Panc1 (cell line): ENCODE results near the gene CAMKV. TPM values are rescaled to one million over a fixed set of nuclear protein-coding genes. Genes with fewer than 3 reads are reported as not detected.

Experiments used
- ATAC-seq: fragments of 200-7000 bp; cut with Tn5 transposase; 2 replicates; pipeline ENCODE4 v1.9.1; 2020; ENCODE audit warnings: mild to moderate bottlenecking, moderate library complexity
- BruUV-seq: library from RNA; stranded (reverse); fragments of 400-500 nt; replicated peaks from 2 replicates; lab custom pipeline; 2021; lab: Mats Ljungman, UMichigan
- CTCF ChIA-PET: fragments of 300-600 bp; sonication (Branson Sonifier 250); formaldehyde crosslinking; loops from one replicate; lab custom pipeline; 2022; ENCODE audit warnings: antibody characterized with exemption; lab: Charles Lee
- POLR2A ChIA-PET: fragments of 300-600 bp; sonication (Branson Sonifier 250); formaldehyde crosslinking; loops from one replicate; lab custom pipeline; 2022; ENCODE audit warnings: antibody characterized with exemption; lab: Charles Lee
- DNase-seq: peaks from one replicate; pipeline ENCODE4 v3.0.0-alpha.2; 2010; ENCODE audit warnings: low read depth, low spot score
- H3K27ac ChIP-seq: 2 replicates; pipeline ENCODE4 v1.5.1; 2011; ENCODE audit warnings: mild to moderate bottlenecking, low read length, inconsistent platforms
- H3K27me3 ChIP-seq: fragments of 200-500 bp; sonication (Bioruptor generic); 2 replicates; pipeline ENCODE4 v1.6.0; 2014; ENCODE audit warnings: low read length, inconsistent platforms; ENCODE audit not compliant: control insufficient read depth, insufficient read depth
- H3K36me3 ChIP-seq: fragments of 200-500 bp; sonication (Bioruptor generic); 2 replicates; pipeline ENCODE4 v1.5.1; 2014; ENCODE audit warnings: inconsistent platforms, mild to moderate bottlenecking, low read length, moderate library complexity; ENCODE audit not compliant: control insufficient read depth, insufficient read depth
- H3K4me1 ChIP-seq: 2 replicates; pipeline ENCODE4 v1.5.1; 2011; ENCODE audit warnings: inconsistent platforms, mild to moderate bottlenecking, low read length, moderate library complexity; ENCODE audit not compliant: control insufficient read depth, insufficient read depth
- H3K4me3 ChIP-seq, 2 experiments: 2 replicates each; pipeline ENCODE4 v1.5.1; 2011 to 2012; ENCODE audit warnings: low read depth in 2 of 2, low read length in 2 of 2, mild to moderate bottlenecking in 2 of 2, inconsistent platforms in 1 of 2, moderate library complexity in 1 of 2
- H3K9me3 ChIP-seq: fragments of 200-500 bp; sonication (Bioruptor generic); 2 replicates; pipeline ENCODE4 v1.5.1; 2014; ENCODE audit warnings: low read depth, mild to moderate bottlenecking, inconsistent platforms, low read length, moderate library complexity; ENCODE audit not compliant: control insufficient read depth, insufficient read depth
- CTCF ChIP-seq: fragments of 450-650 bp; IDR thresholded peaks from 2 replicates; pipeline ENCODE4 v1.5.1; 2017; ENCODE audit warnings: mild to moderate bottlenecking
- POLR2AphosphoS5 ChIP-seq: IDR thresholded peaks from 2 replicates; pipeline ENCODE4 v1.6.1; 2012; ENCODE audit warnings: mild to moderate bottlenecking, low read depth, low read length, moderate library complexity
- REST ChIP-seq, 2 experiments: IDR thresholded peaks; 2 replicates each; pipeline ENCODE4 v1.6.1; 2011 to 2012; ENCODE audit warnings: low read depth in 2 of 2, control low read depth in 1 of 2, low read length in 1 of 2, mild to moderate bottlenecking in 1 of 2, moderate library complexity in 1 of 2; ENCODE audit not compliant: insufficient read depth in 1 of 2
- SIN3A ChIP-seq: IDR thresholded peaks from 2 replicates; pipeline ENCODE4 v1.6.1; 2012; ENCODE audit warnings: low read depth, mild to moderate bottlenecking, low read length, moderate library complexity, borderline replicate concordance; ENCODE audit not compliant: insufficient read depth
- TCF7L2 ChIP-seq: IDR thresholded peaks from 2 replicates; pipeline ENCODE4 v1.6.1; 2011; ENCODE audit warnings: mild to moderate bottlenecking, low read depth, low read length, inconsistent platforms
- in situ Hi-C: cut with HindIII; loops from 2 replicates; pipeline ENCODE4 v1.10.0; 2016; ENCODE audit warnings: low sequenced_read_pairs, low pct_unique_long_range_greater_than_20kb
- intact Hi-C: fragments of 100-400 bp; cut with micrococcal nuclease; formaldehyde crosslinking; loops from one replicate; pipeline ENCODE4 v1.10.0; 2022; ENCODE audit not compliant: unreplicated experiment
- total RNA-seq: library from RNA; stranded (reverse); gene quantifications from one replicate; pipeline ENCODE4 v1.2.1, GENCODE V29; 2021; ENCODE audit not compliant: unreplicated experiment

The CAMKV gene
- total RNA-seq, 1 experiment from 2014 or later: 0.85 TPM

- TF ChIP-seq POLR2AphosphoS5: no peak
- no peak for TF ChIP-seq TCF7L2
- no peak for TF ChIP-seq SIN3A
- no peak for TF ChIP-seq CTCF
- TF ChIP-seq REST (IDR thresholded peaks at IDR 0.05; ENCODE audit: insufficient read depth in 1 of 2, low read depth in 2 of 2, low read length in 1 of 2): no peak
- CTCF ChIA-PET: no interaction called here
Observed at GRCh38 chr3:49859576-49860305, 10.0 kb downstream of the CAMKV start.

DNA sequence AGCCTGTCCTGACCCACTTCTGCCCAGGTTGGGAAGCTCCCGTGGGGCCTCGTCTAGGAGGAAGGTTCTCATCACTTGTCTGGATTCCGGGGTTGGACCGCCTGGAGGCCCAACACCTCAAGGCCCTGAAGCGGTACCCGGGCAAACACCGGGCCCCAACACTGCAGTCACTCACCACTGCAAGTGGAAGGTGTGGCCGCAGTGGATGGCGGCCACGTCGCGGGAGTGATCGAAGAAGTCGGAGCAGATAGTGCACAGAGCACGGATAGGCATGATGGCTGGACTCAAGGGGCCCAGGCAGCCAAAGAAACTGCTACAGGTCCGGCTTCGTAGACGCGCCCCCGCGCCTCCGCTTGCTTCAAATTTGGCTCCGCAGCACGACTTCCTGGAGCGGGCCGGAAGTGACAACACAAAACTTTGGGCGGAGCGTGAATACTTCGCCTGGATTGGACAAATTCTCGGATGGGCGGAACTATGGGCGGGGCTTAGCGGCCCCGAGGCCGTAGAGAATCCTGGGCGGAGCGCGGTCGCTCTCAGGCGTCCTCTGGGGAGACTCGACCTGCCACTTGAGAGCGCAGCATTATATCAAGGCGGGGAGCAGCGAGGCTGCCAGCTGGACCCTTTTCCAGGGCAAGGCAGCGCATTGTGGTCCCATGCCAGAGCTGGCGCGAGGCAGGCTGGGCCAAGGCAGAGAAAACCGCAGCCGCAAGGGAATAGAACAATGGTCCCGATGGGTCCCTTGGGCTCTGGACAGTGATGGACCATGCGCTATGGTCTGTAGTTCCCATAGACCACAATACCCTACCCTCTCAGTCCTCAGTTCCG is 13.3 kb downstream of the CAMKV start, which contains the start of gene TRAIP:
Gene TRAIP, minus strand, starts transcription at position 384 of the 825 bp plus-strand sequence. Its CDS starts 111 bp downstream, at position 273.
- POLR2A ChIA-PET: no interaction called here
- TF ChIP-seq TCF7L2 (no peak), POLR2AphosphoS5 (peak; percentile 65), SIN3A (peak; percentile 90; the same call in 1 of the 2 replicates), CTCF (no peak), REST (IDR thresholded peaks at IDR 0.05; ENCODE audit: insufficient read depth in 1 of 2, low read depth in 2 of 2, low read length in 1 of 2) (no peak)
- peak within 1 kb of the TSS; percentile 87 for H3K27ac ChIP-seq
- DNase-seq (peak; percentile 76), ATAC-seq (peak; percentile 99)
- H3K9me3 ChIP-seq: no peaks in the 10 kb centered on the region
- BruUV-seq: no TSS peak
- peaks cover 5% of the 10 kb centered on the region; the same call in 1 of the 2 replicates for H3K4me1 ChIP-seq
- intact Hi-C loops: no loop called here
- H3K36me3 ChIP-seq: peaks cover 2% of the 10 kb centered on the region; the same call in 1 of the 2 replicates
- H3K27me3 ChIP-seq: no peaks in the 10 kb centered on the region
- CTCF ChIA-PET: no interaction called here
- peak within 1 kb of the TSS; percentile 75 to 84 for H3K4me3 ChIP-seq
- in situ Hi-C loops: no loop called here

More at GRCh38 chr3:49859576-49860305, 10.0 kb downstream of the CAMKV start:
- H3K27me3 ChIP-seq: no peaks in the 10 kb centered on the region
- no peaks in the 10 kb centered on the region for H3K9me3 ChIP-seq
- no peak overlapping the region for H3K27ac ChIP-seq
- in situ Hi-C loops: no loop called here
- BruUV-seq: no TSS peak
- H3K36me3 ChIP-seq: peaks cover 2% of the 10 kb centered on the region; the same call in 1 of the 2 replicates
- intact Hi-C loops: no loop called here
- POLR2A ChIA-PET: no interaction called here
- no peak overlapping the region for H3K4me3 ChIP-seq
- ATAC-seq (no peak), DNase-seq (no peak)
- H3K4me1 ChIP-seq: peaks cover 5% of the 10 kb centered on the region; the same call in 1 of the 2 replicates
